MM.1S (cell line): ENCODE data around the gene CABP2.

ENCODE experiments used
- DNase-seq: peaks from one replicate; pipeline ENCODE4 v3.0.0-alpha.2; 2015
- H2AFZ ChIP-seq: fragments of 300-600 bp; sonication (generic); 2 replicates; pipeline ENCODE4 v1.6.0; 2016; ENCODE audit warnings: antibody characterized with exemption, low read length
- H3F3A ChIP-seq: fragments of 300-600 bp; sonication (generic); 2 replicates; pipeline ENCODE4 v1.6.1; 2016; ENCODE audit warnings: mild to moderate bottlenecking, antibody characterized with exemption, low read length, moderate library complexity, mixed read lengths; ENCODE audit not compliant: insufficient read depth
- H3K27ac ChIP-seq: fragments of 300-600 bp; sonication (generic); 2 replicates; pipeline ENCODE4 v1.5.1; 2016; ENCODE audit warnings: mild to moderate bottlenecking, low read length
- H3K27me3 ChIP-seq: fragments of 300-600 bp; sonication (generic); replicated peaks from 2 replicates; pipeline ENCODE4 v1.6.0; 2016; ENCODE audit warnings: low read length; ENCODE audit not compliant: insufficient read depth
- H3K36me3 ChIP-seq: fragments of 300-600 bp; sonication (generic); replicated peaks from 2 replicates; pipeline ENCODE4 v1.6.1; 2016; ENCODE audit warnings: mild to moderate bottlenecking, low read length, mixed read lengths; ENCODE audit not compliant: insufficient read depth
- H3K4me1 ChIP-seq: fragments of 300-600 bp; sonication (generic); 2 replicates; pipeline ENCODE4 v1.6.1; 2016; ENCODE audit warnings: low read length, mixed read lengths
- H3K4me2 ChIP-seq: fragments of 300-600 bp; sonication (generic); 2 replicates; pipeline ENCODE4 v1.6.0; 2016; ENCODE audit warnings: low read depth, low read length
- H3K4me3 ChIP-seq: fragments of 300-600 bp; sonication (generic); 2 replicates; pipeline ENCODE4 v1.5.1; 2016; ENCODE audit warnings: low read length, mixed read lengths
- H3K79me2 ChIP-seq: fragments of 300-600 bp; sonication (generic); 2 replicates; pipeline ENCODE4 v1.6.1; 2016; ENCODE audit warnings: mixed run types, low read length, mixed read lengths
- H3K9ac ChIP-seq: fragments of 300-600 bp; sonication (generic); 2 replicates; pipeline ENCODE4 v1.6.1; 2016; ENCODE audit warnings: low read length, mixed read lengths
- H3K9me2 ChIP-seq: fragments of 300-600 bp; sonication (generic); replicated peaks from 2 replicates; pipeline ENCODE4 v1.6.1; 2016; ENCODE audit warnings: mild to moderate bottlenecking, low read length, mixed read lengths; ENCODE audit not compliant: insufficient read depth
- H3K9me3 ChIP-seq: fragments of 300-600 bp; sonication (generic); replicated peaks from 2 replicates; pipeline ENCODE4 v1.6.1; 2016; ENCODE audit warnings: mild to moderate bottlenecking, low read length, mixed read lengths; ENCODE audit not compliant: insufficient read depth
- H4K20me1 ChIP-seq: fragments of 300-600 bp; sonication (generic); 2 replicates; pipeline ENCODE4 v1.6.1; 2016; ENCODE audit warnings: mild to moderate bottlenecking, low read length, moderate library complexity, mixed read lengths; ENCODE audit not compliant: insufficient read depth
- EZH2 ChIP-seq: fragments of 300-600 bp; sonication (generic); optimal IDR thresholded peaks from 2 replicates; pipeline ENCODE3; 2017; ENCODE audit warnings: low read depth, mild to moderate bottlenecking, antibody characterized with exemption, low read length, mixed read lengths
- EZH2phosphoT487 ChIP-seq: fragments of 300-600 bp; sonication (generic); IDR thresholded peaks from 2 replicates; pipeline ENCODE4 v1.6.1; 2018; ENCODE audit warnings: antibody characterized with exemption, low read length
- TF ChIP-seq, protein P1 (sequence below): fragments of 300-600 bp; sonication (generic); IDR thresholded peaks from 2 replicates; pipeline ENCODE4 v1.5.1; 2016; ENCODE audit warnings: antibody characterized with exemption, low read length, mixed read lengths

The CABP2 gene

DNA sequence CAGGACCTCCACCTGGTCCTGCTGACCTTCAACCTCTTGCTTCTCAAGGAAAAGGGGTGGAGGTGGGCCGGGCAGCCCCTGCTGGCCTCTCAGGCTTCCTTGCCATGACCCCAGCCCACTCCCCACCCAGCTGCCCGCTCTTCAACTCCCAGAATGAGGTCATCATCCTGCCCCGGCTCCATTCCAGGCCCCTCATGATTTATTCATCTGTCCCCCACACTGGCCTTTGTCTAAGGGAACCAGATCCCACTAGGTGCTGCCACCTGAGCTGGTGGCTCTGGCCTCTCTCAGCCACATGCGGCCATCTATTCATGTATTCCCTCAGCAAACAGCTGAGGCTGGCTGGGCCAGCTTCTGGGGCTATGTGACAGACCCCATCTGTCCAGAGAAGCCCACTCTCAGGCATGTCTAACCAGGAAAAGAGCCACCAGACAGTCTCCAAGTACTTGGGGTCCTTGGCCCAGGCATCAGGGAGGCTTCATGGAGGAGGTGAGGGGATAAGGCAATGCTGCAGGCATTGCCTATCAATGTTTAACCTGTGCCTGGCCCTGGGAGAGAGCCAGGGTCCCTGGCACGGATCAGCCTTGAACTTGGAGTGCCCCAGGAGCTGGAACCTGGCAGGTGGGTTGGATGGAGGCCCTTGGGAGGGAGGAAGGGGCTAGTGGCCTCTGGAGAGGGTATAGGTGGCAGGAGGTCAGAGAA lies 2.2 kb upstream of the CABP2 start:
- no peaks in the 10 kb centered on the region for H3K4me1 ChIP-seq
- H3K9me2 ChIP-seq = no peaks in the 10 kb centered on the region
- H3K36me3 ChIP-seq = no peaks in the 10 kb centered on the region
- H4K20me1 ChIP-seq = no peaks in the 10 kb centered on the region
- no peak overlapping the region for H2AFZ ChIP-seq
- no peak overlapping the region for H3K4me2 ChIP-seq
- no peaks in the 10 kb centered on the region for H3K9me3 ChIP-seq
- H3K79me2 ChIP-seq = no peaks in the 10 kb centered on the region
- H3K27ac ChIP-seq = no peak overlapping the region
- TF ChIP-seq EZH2phosphoT487 (no peak), EZH2 (no peak)
- TF ChIP-seq, protein P1, sequence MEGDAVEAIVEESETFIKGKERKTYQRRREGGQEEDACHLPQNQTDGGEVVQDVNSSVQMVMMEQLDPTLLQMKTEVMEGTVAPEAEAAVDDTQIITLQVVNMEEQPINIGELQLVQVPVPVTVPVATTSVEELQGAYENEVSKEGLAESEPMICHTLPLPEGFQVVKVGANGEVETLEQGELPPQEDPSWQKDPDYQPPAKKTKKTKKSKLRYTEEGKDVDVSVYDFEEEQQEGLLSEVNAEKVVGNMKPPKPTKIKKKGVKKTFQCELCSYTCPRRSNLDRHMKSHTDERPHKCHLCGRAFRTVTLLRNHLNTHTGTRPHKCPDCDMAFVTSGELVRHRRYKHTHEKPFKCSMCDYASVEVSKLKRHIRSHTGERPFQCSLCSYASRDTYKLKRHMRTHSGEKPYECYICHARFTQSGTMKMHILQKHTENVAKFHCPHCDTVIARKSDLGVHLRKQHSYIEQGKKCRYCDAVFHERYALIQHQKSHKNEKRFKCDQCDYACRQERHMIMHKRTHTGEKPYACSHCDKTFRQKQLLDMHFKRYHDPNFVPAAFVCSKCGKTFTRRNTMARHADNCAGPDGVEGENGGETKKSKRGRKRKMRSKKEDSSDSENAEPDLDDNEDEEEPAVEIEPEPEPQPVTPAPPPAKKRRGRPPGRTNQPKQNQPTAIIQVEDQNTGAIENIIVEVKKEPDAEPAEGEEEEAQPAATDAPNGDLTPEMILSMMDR = no peak
- H3K4me3 ChIP-seq = no peak overlapping the region
- H3K9ac ChIP-seq = no peak overlapping the region
- H3F3A ChIP-seq = no peaks in the 10 kb centered on the region
- no peak for DNase-seq
- peaks cover 88% of the 10 kb centered on the region for H3K27me3 ChIP-seq

DNA sequence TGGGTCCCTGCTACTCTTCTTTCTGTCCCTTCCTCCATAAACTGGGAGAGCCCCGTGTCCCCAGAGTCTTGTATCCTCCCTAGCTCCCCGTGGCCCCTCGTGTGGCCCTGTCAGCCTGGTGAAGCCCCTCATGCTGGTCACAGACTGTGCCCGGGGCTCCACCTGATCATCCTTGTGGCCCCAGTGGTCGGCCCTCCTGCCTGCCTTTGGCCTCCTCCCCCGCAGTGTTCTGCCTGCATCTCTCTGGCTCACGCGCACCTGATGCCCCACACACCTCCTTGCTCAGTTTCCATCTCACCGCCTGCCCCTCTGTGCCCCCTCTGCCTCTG lies 1.2 kb upstream of the CABP2 start:
- H3K27me3 ChIP-seq = peaks cover 81% of the 10 kb centered on the region
- H3K9me3 ChIP-seq = no peaks in the 10 kb centered on the region
- H3K4me1 ChIP-seq = no peaks in the 10 kb centered on the region
- no peaks in the 10 kb centered on the region for H3K9me2 ChIP-seq
- H2AFZ ChIP-seq = no peak overlapping the region
- H3K79me2 ChIP-seq = no peaks in the 10 kb centered on the region
- H4K20me1 ChIP-seq = no peaks in the 10 kb centered on the region
- H3K36me3 ChIP-seq = no peaks in the 10 kb centered on the region
- H3K4me3 ChIP-seq = no peak overlapping the region
- H3K4me2 ChIP-seq = no peak overlapping the region
- TF ChIP-seq EZH2phosphoT487 = no peak
- TF ChIP-seq, protein P1 = no peak
- TF ChIP-seq EZH2 = no peak
- no peak overlapping the region for H3K9ac ChIP-seq
- no peak for DNase-seq
- no peaks in the 10 kb centered on the region for H3F3A ChIP-seq
- H3K27ac ChIP-seq = no peak overlapping the region

DNA sequence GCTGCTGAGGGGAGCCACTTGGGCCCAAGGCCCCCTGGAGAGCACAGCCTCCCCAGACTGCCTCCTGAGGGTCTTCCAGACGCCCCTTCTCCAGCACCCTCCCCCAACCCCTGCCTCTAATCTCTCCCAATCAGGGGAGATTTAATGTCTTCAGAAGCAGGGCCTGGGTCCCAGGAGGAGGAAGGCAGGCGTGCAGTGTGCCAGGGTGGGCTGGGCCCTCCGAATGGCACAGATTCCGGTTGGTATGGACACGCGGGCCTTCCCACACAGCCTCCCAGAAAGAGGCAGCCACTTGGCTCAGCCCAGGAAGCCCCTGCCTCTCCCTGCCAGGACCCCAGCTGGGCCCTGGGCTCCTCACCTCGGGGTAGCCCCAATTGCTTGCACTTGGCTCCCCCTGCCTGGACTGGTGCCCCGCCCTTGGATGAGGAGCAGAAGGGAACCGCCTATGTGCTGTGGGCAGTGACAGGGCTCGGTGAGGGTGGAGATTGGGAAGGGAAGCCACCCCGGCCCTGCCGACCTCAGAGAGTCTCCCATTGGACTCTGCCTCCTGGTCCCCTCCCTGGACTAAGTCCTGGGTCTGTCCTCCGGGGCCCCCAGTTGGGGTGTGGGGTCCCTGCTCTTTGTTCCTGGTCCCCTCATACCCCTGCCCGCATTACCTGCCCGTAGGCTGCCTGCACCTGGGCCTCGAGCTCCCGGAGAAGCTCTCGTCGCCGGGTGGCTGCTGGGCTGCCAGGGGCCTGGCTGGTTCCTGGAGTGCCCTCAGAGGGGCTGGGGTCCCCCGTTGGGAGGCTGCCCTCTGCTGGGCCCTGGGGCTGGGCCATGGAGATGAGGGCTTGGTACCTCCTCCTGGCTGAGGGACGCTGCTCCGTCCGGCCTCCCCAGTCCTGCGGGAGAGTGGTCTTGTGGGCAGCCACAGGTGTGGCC lies 572 bp upstream of the CABP2 start:
- Histone ChIP-seq H3K4me3 (no peak overlapping the region), H4K20me1 (no peaks in the 10 kb centered on the region), H2AFZ (no peak overlapping the region), H3K9ac (no peak overlapping the region), H3K27ac (no peak overlapping the region), H3K27me3 (peaks cover 81% of the 10 kb centered on the region), H3F3A (no peaks in the 10 kb centered on the region), H3K36me3 (no peaks in the 10 kb centered on the region), H3K79me2 (no peaks in the 10 kb centered on the region), H3K4me1 (no peaks in the 10 kb centered on the region), H3K9me3 (no peaks in the 10 kb centered on the region), H3K4me2 (no peak overlapping the region), H3K9me2 (no peaks in the 10 kb centered on the region)
- no peak for DNase-seq
- TF ChIP-seq EZH2 = no peak
- TF ChIP-seq, protein P1 = no peak
